ENCODE data around the gene ACER1.
"Not testable (repeated sequence)": the region's sequence is repeated elsewhere in the genome, so short reads cannot be mapped to it uniquely, and the experiment has no call there.

DNA sequence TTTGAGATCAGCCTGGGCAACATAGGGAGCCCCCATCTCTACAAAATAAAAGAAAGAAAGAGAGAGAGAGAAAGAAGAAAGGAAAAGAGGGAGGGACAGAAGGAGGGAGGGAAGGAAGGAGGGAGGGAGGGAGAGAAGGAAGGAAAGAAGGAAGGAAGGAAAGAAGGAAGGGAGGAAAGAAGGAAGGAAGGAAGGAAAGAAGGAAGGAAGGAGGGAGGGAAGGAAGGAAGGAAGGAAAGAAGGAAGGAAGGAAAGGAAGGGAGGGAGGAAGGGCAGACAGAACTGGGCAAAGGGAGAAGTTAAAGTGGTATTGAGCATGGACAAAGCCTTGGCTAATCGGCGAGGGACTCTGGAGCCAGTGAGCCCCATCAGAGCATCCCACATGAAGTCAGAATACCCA is 15.9 kb upstream of the ACER1 start:
- TF ChIP-seq, protein P1, sequence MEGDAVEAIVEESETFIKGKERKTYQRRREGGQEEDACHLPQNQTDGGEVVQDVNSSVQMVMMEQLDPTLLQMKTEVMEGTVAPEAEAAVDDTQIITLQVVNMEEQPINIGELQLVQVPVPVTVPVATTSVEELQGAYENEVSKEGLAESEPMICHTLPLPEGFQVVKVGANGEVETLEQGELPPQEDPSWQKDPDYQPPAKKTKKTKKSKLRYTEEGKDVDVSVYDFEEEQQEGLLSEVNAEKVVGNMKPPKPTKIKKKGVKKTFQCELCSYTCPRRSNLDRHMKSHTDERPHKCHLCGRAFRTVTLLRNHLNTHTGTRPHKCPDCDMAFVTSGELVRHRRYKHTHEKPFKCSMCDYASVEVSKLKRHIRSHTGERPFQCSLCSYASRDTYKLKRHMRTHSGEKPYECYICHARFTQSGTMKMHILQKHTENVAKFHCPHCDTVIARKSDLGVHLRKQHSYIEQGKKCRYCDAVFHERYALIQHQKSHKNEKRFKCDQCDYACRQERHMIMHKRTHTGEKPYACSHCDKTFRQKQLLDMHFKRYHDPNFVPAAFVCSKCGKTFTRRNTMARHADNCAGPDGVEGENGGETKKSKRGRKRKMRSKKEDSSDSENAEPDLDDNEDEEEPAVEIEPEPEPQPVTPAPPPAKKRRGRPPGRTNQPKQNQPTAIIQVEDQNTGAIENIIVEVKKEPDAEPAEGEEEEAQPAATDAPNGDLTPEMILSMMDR (conservative IDR thresholded peaks at IDR 0.05; ENCODE audit: low read length), result not testable (repeated sequence)
- not testable (repeated sequence) for TF ChIP-seq EZH2phosphoT487 (IDR thresholded peaks at IDR 0.05; ENCODE audit: borderline replicate concordance)
